SU-DHL-6 (cell line): ENCODE measurements around the gene LDHAL6B.

ENCODE experiments used
- H2AFZ ChIP-seq: fragments of 200-600 bp; sonication (generic); 2 replicates; pipeline ENCODE4 v1.6.1; 2014; ENCODE audit warnings: low read depth, mild to moderate bottlenecking, moderate library complexity, mixed read lengths, antibody characterized with exemption, low read length; ENCODE audit not compliant: severe bottlenecking
- H3F3A ChIP-seq: fragments of 200-600 bp; shearing (Covaris generic); 2 replicates; pipeline ENCODE4 v1.6.0; 2016; ENCODE audit warnings: antibody characterized with exemption, mild to moderate bottlenecking; ENCODE audit not compliant: insufficient read depth
- H3K27ac ChIP-seq: fragments of 200-600 bp; sonication (generic); 2 replicates; pipeline ENCODE4 v1.5.1; 2016; ENCODE audit warnings: low read depth, mild to moderate bottlenecking, low read length, moderate library complexity, mixed read lengths
- H3K27me3 ChIP-seq: fragments of 200-600 bp; sonication (generic), shearing (Covaris generic); 2 replicates; pipeline ENCODE4 v1.6.0; 2014; ENCODE audit warnings: mild to moderate bottlenecking, low read length
- H3K36me3 ChIP-seq: fragments of 200-600 bp; sonication (generic); 2 replicates; pipeline ENCODE4 v1.6.1; 2014; ENCODE audit warnings: mild to moderate bottlenecking, low read length, mixed read lengths
- H3K4me2 ChIP-seq: fragments of 300-600, 200-600 bp; shearing (Covaris generic), sonication (generic); 2 replicates; pipeline ENCODE4 v1.6.0; 2014; ENCODE audit warnings: low read length, low read depth, mild to moderate bottlenecking; ENCODE audit not compliant: poor library complexity, severe bottlenecking
- H3K4me3 ChIP-seq: fragments of 200-600 bp; sonication (generic); 2 replicates; pipeline ENCODE4 v1.5.1; 2014; ENCODE audit warnings: antibody characterized with exemption, low read length, mild to moderate bottlenecking, mixed read lengths; ENCODE audit not compliant: insufficient read depth, poor library complexity, severe bottlenecking
- H3K79me2 ChIP-seq: fragments of 200-600 bp; sonication (generic); 2 replicates; pipeline ENCODE4 v1.6.1; 2014; ENCODE audit warnings: mild to moderate bottlenecking, low read length, moderate library complexity; ENCODE audit not compliant: insufficient read depth
- H3K9ac ChIP-seq: fragments of 200-600 bp; sonication (generic); 2 replicates; pipeline ENCODE4 v1.7.0; 2014; ENCODE audit warnings: mild to moderate bottlenecking, low read length
- H3K9me2 ChIP-seq: fragments of 200-600 bp; sonication (generic); replicated peaks from 2 replicates; pipeline ENCODE4 v1.6.1; 2014; ENCODE audit warnings: low read length; ENCODE audit not compliant: insufficient read depth
- H3K9me3 ChIP-seq: fragments of 200-600 bp; sonication (generic); 2 replicates; pipeline ENCODE4 v1.6.1; 2014; ENCODE audit warnings: low read length, mixed read lengths; ENCODE audit not compliant: insufficient read depth
- H4K20me1 ChIP-seq: fragments of 200-600 bp; sonication (generic); 2 replicates; pipeline ENCODE4 v1.6.1; 2014; ENCODE audit warnings: low read depth, mild to moderate bottlenecking, antibody characterized with exemption, low read length, moderate library complexity, mixed read lengths
- CTCF ChIP-seq: fragments of 200-600 bp; sonication (generic); IDR thresholded peaks from one replicate; pipeline ENCODE4 v1.5.1; 2017; ENCODE audit warnings: antibody characterized with exemption, mild to moderate bottlenecking, low read length, moderate library complexity; ENCODE audit not compliant: insufficient read depth, poor library complexity, severe bottlenecking
- EZH2phosphoT487 ChIP-seq: fragments of 200-600 bp; sonication (generic), shearing (Covaris generic); conservative IDR thresholded peaks from 2 replicates; pipeline ENCODE4 v1.6.1; 2018; ENCODE audit warnings: mild to moderate bottlenecking, antibody characterized with exemption, low read length, moderate library complexity, mixed read lengths

Gene LDHAL6B

DNA sequence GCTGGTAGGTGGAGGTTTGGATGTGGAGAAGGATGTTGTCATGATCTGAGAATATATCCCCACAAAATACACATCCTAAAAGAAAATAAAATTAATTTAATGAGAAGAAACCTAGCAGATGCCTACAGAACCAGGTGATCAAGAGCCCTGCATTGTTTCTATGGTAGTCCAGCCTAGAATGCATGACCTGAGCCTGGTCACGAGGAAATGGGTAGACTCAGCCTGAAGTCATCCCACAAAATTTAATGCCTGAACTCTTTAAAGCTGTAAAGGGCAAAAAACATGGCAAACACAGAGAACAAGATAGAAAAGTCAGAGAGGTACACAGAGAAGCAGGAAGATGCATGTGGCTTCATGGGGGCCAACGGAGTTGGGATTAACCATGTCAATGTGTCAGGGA lies 36.0 kb downstream of the LDHAL6B start:
- H3K27ac ChIP-seq, result no peak overlapping the region
- peaks cover 44% of the 10 kb centered on the region for H3F3A ChIP-seq
- H4K20me1 ChIP-seq, result peaks cover 21% of the 10 kb centered on the region
- no peaks in the 10 kb centered on the region for H3K27me3 ChIP-seq
- peaks cover 64% of the 10 kb centered on the region for H3K36me3 ChIP-seq
- H3K9me2 ChIP-seq, result no peaks in the 10 kb centered on the region
- H3K9me3 ChIP-seq, result no peaks in the 10 kb centered on the region
- peaks cover 87% of the 10 kb centered on the region for H3K79me2 ChIP-seq
- H3K9ac ChIP-seq, result no peak overlapping the region
- H2AFZ ChIP-seq, result no peak overlapping the region
- H3K4me3 ChIP-seq, result no peak overlapping the region
- no peak overlapping the region for H3K4me2 ChIP-seq
- TF ChIP-seq CTCF (no peak), EZH2phosphoT487 (no peak)

GRCh38 chr15:59243622-59244021 lies 37.0 kb downstream of the LDHAL6B start:
- H3K9me3 ChIP-seq, result no peaks in the 10 kb centered on the region
- peaks cover 84% of the 10 kb centered on the region for H3K79me2 ChIP-seq
- peaks cover 37% of the 10 kb centered on the region; the same call in 1 of the 2 replicates for H3F3A ChIP-seq
- H3K9me2 ChIP-seq, result no peaks in the 10 kb centered on the region
- no peak overlapping the region for H3K4me2 ChIP-seq
- H3K27ac ChIP-seq, result no peak overlapping the region
- no peak overlapping the region for H3K4me3 ChIP-seq
- H3K9ac ChIP-seq, result no peak overlapping the region
- no peaks in the 10 kb centered on the region for H3K27me3 ChIP-seq
- peaks cover 21% of the 10 kb centered on the region for H4K20me1 ChIP-seq
- no peak overlapping the region for H2AFZ ChIP-seq
- H3K36me3 ChIP-seq, result peaks cover 60% of the 10 kb centered on the region
- no peak for TF ChIP-seq EZH2phosphoT487
- TF ChIP-seq CTCF, result no peak

GRCh38 chr15:59244337-59244736 lies 37.7 kb downstream of the LDHAL6B start:
- no peak for TF ChIP-seq CTCF
- TF ChIP-seq EZH2phosphoT487, result no peak

GRCh38 chr15:59245559-59245958 lies 38.9 kb downstream of the LDHAL6B start:
- Histone ChIP-seq H3K9me3 (no peaks in the 10 kb centered on the region), H3K79me2 (peaks cover 89% of the 10 kb centered on the region), H3K4me3 (no peak overlapping the region), H3K9me2 (no peaks in the 10 kb centered on the region), H3K9ac (no peak overlapping the region), H2AFZ (no peak overlapping the region), H3K36me3 (peaks cover 56% of the 10 kb centered on the region), H3F3A (peaks cover 35% of the 10 kb centered on the region; the same call in 1 of the 2 replicates), H3K27ac (no peak overlapping the region), H4K20me1 (peaks cover 13% of the 10 kb centered on the region), H3K4me2 (no peak overlapping the region), H3K27me3 (no peaks in the 10 kb centered on the region)
- no peak for TF ChIP-seq EZH2phosphoT487
- TF ChIP-seq CTCF, result no peak

More at GRCh38 chr15:59244337-59244736, 37.7 kb downstream of the LDHAL6B start:
- Histone ChIP-seq H3K27ac (no peak overlapping the region), H3K4me3 (no peak overlapping the region), H3K36me3 (peaks cover 60% of the 10 kb centered on the region), H2AFZ (no peak overlapping the region), H3K79me2 (peaks cover 89% of the 10 kb centered on the region), H3F3A (peaks cover 37% of the 10 kb centered on the region; the same call in 1 of the 2 replicates), H3K9ac (no peak overlapping the region), H3K9me2 (no peaks in the 10 kb centered on the region), H3K9me3 (no peaks in the 10 kb centered on the region), H3K27me3 (no peaks in the 10 kb centered on the region), H4K20me1 (peaks cover 21% of the 10 kb centered on the region), H3K4me2 (no peak overlapping the region)
